ENCODE results near the gene CRISPLD2.
"Not testable (repeated sequence)": the region's sequence is repeated elsewhere in the genome, so short reads cannot be mapped to it uniquely, and the experiment has no call there.

CRISPLD2 gene

GRCh38 chr16:84933774-84934631 is 114.2 kb downstream of the CRISPLD2 start:
- no peak for DNase-seq

- DNase-seq = no peak
Measured at GRCh38 chr16:84937196-84938005, 117.6 kb downstream of the CRISPLD2 start.

GRCh38 chr16:84938616-84939015 is 118.8 kb downstream of the CRISPLD2 start:
- DNase-seq = not testable (repeated sequence)

GRCh38 chr16:84940670-84941551 is 121.1 kb downstream of the CRISPLD2 start:
- DNase-seq = no peak

GRCh38 chr16:84941921-84942320 is 122.1 kb downstream of the CRISPLD2 start:
- DNase-seq = no peak

- DNase-seq = no peak
Measured at GRCh38 chr16:84942786-84943185, 123.0 kb downstream of the CRISPLD2 start.

GRCh38 chr16:84943620-84944019 is 123.8 kb downstream of the CRISPLD2 start:
- no peak for DNase-seq

- no peak for DNase-seq
Measured at GRCh38 chr16:84947022-84947421, 127.2 kb downstream of the CRISPLD2 start.

GRCh38 chr16:84947996-84948850 is 128.4 kb downstream of the CRISPLD2 start:
- DNase-seq = no peak

- no peak for DNase-seq
Measured at GRCh38 chr16:84948851-84949610, 129.2 kb downstream of the CRISPLD2 start.

GRCh38 chr16:84949772-84950436 is 130.1 kb downstream of the CRISPLD2 start:
- no peak for DNase-seq

GRCh38 chr16:84950906-84951305 is 131.1 kb downstream of the CRISPLD2 start:
- peak; percentile 66 for DNase-seq

GRCh38 chr16:84952335-84953189 is 132.8 kb downstream of the CRISPLD2 start:
- peak; percentile 76 for DNase-seq

- no peak for DNase-seq
Measured at GRCh38 chr16:84953190-84953746, 133.5 kb downstream of the CRISPLD2 start.

GRCh38 chr16:84955427-84955826 is 135.6 kb downstream of the CRISPLD2 start:
- no peak for DNase-seq

- DNase-seq = no peak
Measured at GRCh38 chr16:84957192-84957591, 137.4 kb downstream of the CRISPLD2 start.

- DNase-seq = no peak
Measured at GRCh38 chr16:84957792-84958191, 138.0 kb downstream of the CRISPLD2 start.
